Activated CD8-positive, alpha-beta T cell treated with anti-CD3 and anti-CD28 coated beads for 36 hours (primary cell): ENCODE measurements around the gene NDUFAF3. TPM values are rescaled to one million over a fixed set of nuclear protein-coding genes. Genes with fewer than 3 reads are reported as not detected.

Experiments used
- ATAC-seq: fragments of 200-7000 bp; cut with Tn5 transposase; one replicate; pipeline ENCODE4 v1.10.0; 2021; ENCODE audit warnings: mild to moderate bottlenecking, moderate library complexity
- CTCF ChIA-PET: fragments of 350-600 bp; sonication (Branson Sonifier 250); formaldehyde crosslinking; loops from one replicate; lab custom pipeline; 2021; ENCODE audit warnings: antibody characterized with exemption; lab: Charles Lee
- POLR2A ChIA-PET: fragments of 350-600 bp; sonication (Branson Sonifier 250); formaldehyde crosslinking; loops from one replicate; lab custom pipeline; 2021; ENCODE audit warnings: antibody characterized with exemption; lab: Charles Lee
- DNase-seq: peaks from one replicate; pipeline ENCODE4 v3.0.0-alpha.2; 2020
- H3K27ac Mint-ChIP-seq: one replicate; pipeline ENCODE4 v1.8.0; 2021; ENCODE audit warnings: mild to moderate bottlenecking, mixed read lengths
- H3K27me3 Mint-ChIP-seq: one replicate; pipeline ENCODE4 v1.8.0; 2021; ENCODE audit warnings: mixed read lengths
- H3K36me3 Mint-ChIP-seq: one replicate; pipeline ENCODE4 v1.8.0; 2021; ENCODE audit warnings: low read depth, mixed read lengths
- H3K4me1 Mint-ChIP-seq: one replicate; pipeline ENCODE4 v1.8.0; 2021; ENCODE audit warnings: low read depth, mixed read lengths
- H3K4me3 Mint-ChIP-seq: one replicate; pipeline ENCODE4 v1.8.0; 2021; ENCODE audit warnings: mild to moderate bottlenecking, moderate library complexity, mixed read lengths
- H3K9me3 Mint-ChIP-seq: one replicate; pipeline ENCODE4 v1.8.0; 2021; ENCODE audit warnings: mixed read lengths
- intact Hi-C: fragments of 100-400 bp; cut with micrococcal nuclease; formaldehyde crosslinking; loops from one replicate; pipeline ENCODE4 v1.10.0; 2022
- total RNA-seq, 2 experiments: library from RNA; stranded (reverse); gene quantifications; one replicate each; pipeline ENCODE4 v1.2.3, GENCODE V29; 2021
- TF ChIP-seq, protein P1 (sequence below): fragments of 200-600 bp; IDR thresholded peaks from one replicate; pipeline ENCODE4 v1.8.0; 2022; ENCODE audit warnings: antibody characterized with exemption, mild to moderate bottlenecking

The NDUFAF3 gene
- total RNA-seq, 2 experiments from 2014 or later = 90.7 to 95.5 TPM

DNA sequence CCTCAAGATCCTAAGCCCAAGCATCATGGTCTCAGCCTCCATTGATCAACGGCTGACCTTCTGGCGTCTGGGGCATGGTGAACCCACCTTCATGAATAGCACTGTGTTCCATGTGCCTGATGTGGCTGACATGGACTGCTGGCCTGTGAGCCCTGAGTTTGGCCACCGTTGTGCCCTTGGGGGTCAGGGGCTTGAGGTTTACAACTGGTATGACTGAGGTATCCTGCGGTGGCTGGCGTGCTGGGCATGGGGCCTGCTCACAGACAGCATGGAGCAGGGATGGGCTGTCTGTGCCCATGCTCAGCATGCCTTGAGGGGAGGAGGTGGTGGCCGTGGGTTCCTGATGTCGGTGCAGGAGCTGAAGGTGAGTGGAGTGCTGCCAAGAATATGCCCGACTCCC is 6.8 kb upstream of the NDUFAF3 start:
- no peak for ATAC-seq
- CTCF ChIA-PET = interaction anchor here (0.9 to 8.6 kb wide), 2 partner anchors 24 to 28 kb away, joined by 5 to 78 read pairs; partner anchors contain the start of gene P4HTM
- no peak overlapping the region for H3K27ac Mint-ChIP-seq
- H3K4me1 Mint-ChIP-seq = peaks cover 13% of the 10 kb centered on the region
- POLR2A ChIA-PET = interaction anchor here (1.0 to 7.9 kb wide), 6 partner anchors 9 to 78 kb away, joined by 3 to 90 read pairs (median 4); partner anchors contain the start of genes IMPDH2, NDUFAF3 and QRICH1
- H3K27me3 Mint-ChIP-seq = no peaks in the 10 kb centered on the region
- no peaks in the 10 kb centered on the region for H3K9me3 Mint-ChIP-seq
- peaks cover 16% of the 10 kb centered on the region for H3K36me3 Mint-ChIP-seq
- TF ChIP-seq, protein P1, sequence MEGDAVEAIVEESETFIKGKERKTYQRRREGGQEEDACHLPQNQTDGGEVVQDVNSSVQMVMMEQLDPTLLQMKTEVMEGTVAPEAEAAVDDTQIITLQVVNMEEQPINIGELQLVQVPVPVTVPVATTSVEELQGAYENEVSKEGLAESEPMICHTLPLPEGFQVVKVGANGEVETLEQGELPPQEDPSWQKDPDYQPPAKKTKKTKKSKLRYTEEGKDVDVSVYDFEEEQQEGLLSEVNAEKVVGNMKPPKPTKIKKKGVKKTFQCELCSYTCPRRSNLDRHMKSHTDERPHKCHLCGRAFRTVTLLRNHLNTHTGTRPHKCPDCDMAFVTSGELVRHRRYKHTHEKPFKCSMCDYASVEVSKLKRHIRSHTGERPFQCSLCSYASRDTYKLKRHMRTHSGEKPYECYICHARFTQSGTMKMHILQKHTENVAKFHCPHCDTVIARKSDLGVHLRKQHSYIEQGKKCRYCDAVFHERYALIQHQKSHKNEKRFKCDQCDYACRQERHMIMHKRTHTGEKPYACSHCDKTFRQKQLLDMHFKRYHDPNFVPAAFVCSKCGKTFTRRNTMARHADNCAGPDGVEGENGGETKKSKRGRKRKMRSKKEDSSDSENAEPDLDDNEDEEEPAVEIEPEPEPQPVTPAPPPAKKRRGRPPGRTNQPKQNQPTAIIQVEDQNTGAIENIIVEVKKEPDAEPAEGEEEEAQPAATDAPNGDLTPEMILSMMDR = no peak
- H3K4me3 Mint-ChIP-seq = no peak overlapping the region
- DNase-seq = no peak
- intact Hi-C loops = no loop called here

DNA sequence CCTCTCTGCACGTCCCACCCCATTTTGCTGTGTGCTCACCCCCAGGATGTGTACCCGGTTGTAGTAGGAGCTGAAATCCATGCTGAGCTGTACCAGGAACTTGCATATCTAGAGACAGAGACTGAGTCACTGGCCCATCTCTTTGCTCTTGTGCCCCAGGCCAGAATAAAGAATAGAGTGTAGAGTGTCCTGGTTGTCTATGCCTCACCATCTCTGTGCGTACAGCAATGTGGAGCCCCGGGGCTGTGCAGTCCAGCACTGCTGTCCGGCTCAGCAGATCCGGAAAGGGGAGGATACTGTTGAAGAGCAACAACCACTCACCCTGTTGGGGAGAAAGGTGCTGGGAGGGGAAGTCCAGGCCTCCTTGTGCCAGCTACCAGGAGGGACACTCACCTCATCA is 6.2 kb upstream of the NDUFAF3 start:
- DNase-seq = no peak
- H3K9me3 Mint-ChIP-seq = no peaks in the 10 kb centered on the region
- H3K27ac Mint-ChIP-seq = no peak overlapping the region
- intact Hi-C loops = no loop called here
- TF ChIP-seq, protein P1 = no peak
- H3K4me1 Mint-ChIP-seq = peaks cover 16% of the 10 kb centered on the region
- peaks cover 23% of the 10 kb centered on the region for H3K36me3 Mint-ChIP-seq
- no peak for ATAC-seq
- POLR2A ChIA-PET = interaction anchor here (1.0 to 12.0 kb wide), 6 partner anchors 8 to 78 kb away, joined by 3 to 200 read pairs (median 14); partner anchors contain the start of genes IMPDH2, NDUFAF3, QRICH1 and WDR6
- no peaks in the 10 kb centered on the region for H3K27me3 Mint-ChIP-seq
- H3K4me3 Mint-ChIP-seq = no peak overlapping the region
- CTCF ChIA-PET = interaction anchor here (1.1 to 8.6 kb wide), 3 partner anchors 8 to 79 kb away, joined by 3 to 78 read pairs (median 18); partner anchors contain the start of genes P4HTM and WDR6

DNA sequence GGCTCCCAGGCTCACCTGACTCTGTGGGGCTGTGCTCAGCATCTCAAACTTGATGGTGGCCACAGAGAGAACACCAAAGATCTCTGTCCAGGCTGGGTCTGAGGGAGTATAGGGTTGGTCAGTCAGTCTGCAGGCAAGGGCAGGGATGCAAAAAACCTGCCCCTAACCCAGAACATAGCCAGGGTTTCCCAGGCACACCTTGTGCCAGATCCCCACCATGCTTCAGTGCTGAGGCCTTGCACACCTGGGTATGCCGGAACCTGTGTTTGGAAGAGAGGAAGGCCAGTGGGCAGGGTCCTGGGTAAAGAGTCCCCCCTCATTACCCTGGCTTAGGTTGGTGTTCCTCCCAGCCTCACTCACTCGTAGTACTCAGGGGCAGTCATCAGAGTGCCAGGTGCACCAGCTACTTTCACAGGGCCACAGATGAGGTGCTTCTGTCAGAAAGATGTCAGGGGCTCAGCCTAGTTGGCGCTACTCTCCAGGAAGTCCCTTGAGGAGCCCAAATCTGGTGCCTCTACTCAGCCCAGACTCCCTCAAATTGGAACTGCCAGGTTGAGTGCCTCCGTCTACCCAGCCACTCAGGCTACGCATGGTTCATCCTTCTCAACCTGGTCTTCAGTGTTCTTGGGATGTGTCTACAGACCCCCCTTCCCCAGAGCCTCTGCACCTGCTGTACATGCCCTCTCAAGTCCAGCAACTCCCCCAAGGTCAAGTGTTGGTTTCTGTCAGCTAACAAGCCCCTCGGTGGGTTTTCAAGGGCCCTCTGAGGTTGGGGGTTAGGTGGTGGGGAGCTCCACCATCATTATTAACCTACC is 5.3 kb upstream of the NDUFAF3 start:
- Mint-ChIP-seq H3K4me3 (peak overlapping the region; percentile 87), H3K27ac (no peak overlapping the region), H3K27me3 (no peaks in the 10 kb centered on the region), H3K9me3 (no peaks in the 10 kb centered on the region), H3K36me3 (peaks cover 23% of the 10 kb centered on the region), H3K4me1 (peaks cover 16% of the 10 kb centered on the region)
- intact Hi-C loops = no loop called here
- ChIA-PET CTCF (interaction anchor here (0.8 to 8.6 kb wide), 5 partner anchors 9 to 78 kb away, joined by 3 to 78 read pairs (median 3); partner anchors contain the start of genes P4HTM and WDR6), POLR2A (interaction anchor here (0.5 to 12.0 kb wide), 11 partner anchors 7 to 81 kb away, joined by 3 to 200 read pairs (median 6); partner anchors contain the start of genes IMPDH2, NDUFAF3, P4HTM and WDR6)
- DNase-seq = no peak
- ATAC-seq = no peak
- TF ChIP-seq, protein P1 = no peak

DNA sequence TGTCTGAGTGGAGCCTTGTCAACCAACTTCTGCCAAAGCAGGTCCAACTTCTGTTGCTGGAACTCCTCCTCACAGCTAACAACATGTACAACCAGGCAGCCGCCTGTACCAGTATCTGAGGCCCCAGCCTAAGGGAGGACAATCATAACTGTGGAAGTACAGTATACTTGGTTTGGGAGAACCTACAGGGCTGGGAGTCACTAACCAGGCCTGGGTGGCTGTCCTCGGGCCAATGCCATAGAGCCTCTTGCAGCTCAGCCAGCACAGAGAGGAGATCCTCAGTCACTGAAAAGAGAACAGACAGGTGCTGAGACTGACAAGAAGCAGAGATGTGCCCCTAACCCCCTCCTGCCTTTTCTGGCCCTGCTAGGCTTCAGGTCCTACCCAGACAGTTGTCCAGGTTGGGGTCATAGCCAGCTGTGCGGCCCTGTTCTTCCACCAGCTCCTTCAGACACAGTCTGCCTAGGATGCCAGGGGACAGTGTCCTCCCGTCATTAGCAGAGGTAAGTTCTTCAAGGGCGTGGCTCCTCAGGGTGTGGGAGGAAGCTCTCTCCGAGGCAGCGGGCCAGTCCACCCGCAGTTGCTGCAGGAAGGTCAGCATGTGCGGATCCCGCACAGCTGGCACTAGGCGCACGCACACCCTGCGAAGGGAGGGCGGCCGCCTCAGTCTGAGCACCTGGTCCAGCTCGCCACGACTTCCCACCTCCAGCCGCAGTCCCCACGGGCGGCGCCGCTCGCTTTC is 4.5 kb upstream of the NDUFAF3 start:
- DNase-seq (no peak), ATAC-seq (no peak)
- peak overlapping the region; percentile 87 for H3K4me3 Mint-ChIP-seq

More for the DNA sequence above, 4.5 kb upstream of the NDUFAF3 start:
- POLR2A ChIA-PET = interaction anchor here (0.6 to 12.0 kb wide), 10 partner anchors 6 to 75 kb away, joined by 3 to 200 read pairs (median 6); partner anchors contain the start of genes IMPDH2, NDUFAF3, P4HTM and WDR6
- CTCF ChIA-PET = interaction anchor here (0.8 to 8.6 kb wide), 4 partner anchors 9 to 30 kb away, joined by 3 to 78 read pairs (median 10); partner anchors contain the start of genes P4HTM and WDR6
- Mint-ChIP-seq H3K27ac (peak overlapping the region; percentile 2), H3K36me3 (peaks cover 17% of the 10 kb centered on the region), H3K27me3 (no peaks in the 10 kb centered on the region), H3K9me3 (no peaks in the 10 kb centered on the region), H3K4me1 (peaks cover 14% of the 10 kb centered on the region)
- TF ChIP-seq, protein P1 = no peak
- intact Hi-C loops = no loop called here
